Putamen (tissue), 1 donor: ENCODE measurements around the gene PCSK2.
A peak's percentile ranks its signal among the peaks of the same experiment; 100 is the strongest.

Source experiments
- DNase-seq: peaks from one replicate; pipeline ENCODE4 v3.0.0-alpha.2; 2016; ENCODE audit warnings: low spot score

PCSK2 gene

GRCh38 chr20:17395729-17396128, 168.9 kb downstream of the PCSK2 start:
- no peak for DNase-seq

- no peak for DNase-seq
These were observed 172.6 kb downstream of the PCSK2 start for GRCh38 chr20:17399303-17399985.

- DNase-seq, result no peak
These were observed 176.6 kb downstream of the PCSK2 start for GRCh38 chr20:17403461-17403860.

- no peak for DNase-seq
These were observed 179.3 kb downstream of the PCSK2 start for GRCh38 chr20:17406051-17406590.

GRCh38 chr20:17407550-17407949, 180.7 kb downstream of the PCSK2 start:
- DNase-seq, result no peak

- DNase-seq, result no peak
These were observed 190.4 kb downstream of the PCSK2 start for GRCh38 chr20:17417225-17417624.

- no peak for DNase-seq
These were observed 191.9 kb downstream of the PCSK2 start for GRCh38 chr20:17418737-17419136.

- no peak for DNase-seq
These were observed 192.7 kb downstream of the PCSK2 start for GRCh38 chr20:17419479-17420041.

- DNase-seq, result no peak
These were observed 194.7 kb downstream of the PCSK2 start for GRCh38 chr20:17421493-17421892.

- DNase-seq, result no peak
These were observed 196.9 kb downstream of the PCSK2 start for GRCh38 chr20:17423782-17424181.

- DNase-seq, result no peak
These were observed 200.8 kb downstream of the PCSK2 start for GRCh38 chr20:17427638-17428037.

GRCh38 chr20:17430125-17430950, 203.5 kb downstream of the PCSK2 start:
- DNase-seq, result no peak

GRCh38 chr20:17431621-17432364, 205.0 kb downstream of the PCSK2 start:
- DNase-seq, result peak; percentile 37

GRCh38 chr20:17436664-17437063, 209.8 kb downstream of the PCSK2 start:
- DNase-seq, result no peak

- DNase-seq, result no peak
These were observed 210.4 kb downstream of the PCSK2 start for GRCh38 chr20:17437251-17437650.

- no peak for DNase-seq
These were observed 211.7 kb downstream of the PCSK2 start for GRCh38 chr20:17438436-17439039.

- DNase-seq, result no peak
These were observed 212.9 kb downstream of the PCSK2 start for GRCh38 chr20:17439616-17440296.

GRCh38 chr20:17441745-17442144, 214.9 kb downstream of the PCSK2 start:
- DNase-seq, result no peak

GRCh38 chr20:17442588-17442987, 215.7 kb downstream of the PCSK2 start:
- DNase-seq, result no peak

- no peak for DNase-seq
These were observed 216.5 kb downstream of the PCSK2 start for GRCh38 chr20:17443131-17443858.
